GM23248 (cell line): ENCODE measurements around the gene FA2H. TPM values are rescaled to one million over a fixed set of nuclear protein-coding genes. Genes with fewer than 3 reads are reported as not detected.
A peak's percentile ranks its signal among the peaks of the same experiment; 100 is the strongest.
"Not testable (repeated sequence)": the region's sequence is repeated elsewhere in the genome, so short reads cannot be mapped to it uniquely, and the experiment has no call there.

Experiments
- DNase-seq: peaks from one replicate; pipeline ENCODE4 v3.0.0-alpha.2; 2015
- H2AFZ ChIP-seq: fragments of 200-600 bp; sonication (generic); 2 replicates; pipeline ENCODE4 v1.6.1; 2016; ENCODE audit warnings: antibody characterized with exemption
- H3F3A ChIP-seq: fragments of 200-600 bp; sonication (generic); 2 replicates; pipeline ENCODE4 v1.6.1; 2016; ENCODE audit warnings: mild to moderate bottlenecking, antibody characterized with exemption, mixed run types; ENCODE audit not compliant: insufficient read depth
- H3K27ac ChIP-seq: fragments of 200-600 bp; sonication (generic); 2 replicates; pipeline ENCODE4 v1.5.1; 2016; ENCODE audit warnings: mild to moderate bottlenecking
- H3K27me3 ChIP-seq: fragments of 200-600 bp; sonication (generic); replicated peaks from 2 replicates; pipeline ENCODE4 v1.6.1; 2016; ENCODE audit warnings: mild to moderate bottlenecking; ENCODE audit not compliant: insufficient read depth
- H3K36me3 ChIP-seq: fragments of 200-600 bp; sonication (generic); 2 replicates; pipeline ENCODE4 v1.6.1; 2016; ENCODE audit warnings: low read depth, mild to moderate bottlenecking
- H3K4me1 ChIP-seq: fragments of 200-600 bp; sonication (generic); 2 replicates; pipeline ENCODE4 v1.6.1; 2016; ENCODE audit warnings: mild to moderate bottlenecking; ENCODE audit not compliant: insufficient read depth
- H3K4me2 ChIP-seq: fragments of 200-600 bp; sonication (generic); one replicate; pipeline ENCODE4 v1.6.1; 2016; ENCODE audit warnings: mild to moderate bottlenecking; ENCODE audit not compliant: unreplicated experiment
- H3K4me3 ChIP-seq: fragments of 200-600 bp; sonication (generic); 2 replicates; pipeline ENCODE4 v1.5.1; 2016; ENCODE audit warnings: mild to moderate bottlenecking
- H3K79me2 ChIP-seq: fragments of 200-600 bp; sonication (generic); 2 replicates; pipeline ENCODE4 v1.6.1; 2016; ENCODE audit warnings: mild to moderate bottlenecking; ENCODE audit not compliant: insufficient read depth
- H3K9ac ChIP-seq: fragments of 200-600 bp; sonication (generic); 2 replicates; pipeline ENCODE4 v1.6.1; 2016; ENCODE audit warnings: mild to moderate bottlenecking
- H3K9me2 ChIP-seq: fragments of 200-600 bp; sonication (generic); 2 replicates; pipeline ENCODE4 v1.6.1; 2016; ENCODE audit warnings: mixed run types, mild to moderate bottlenecking, moderate library complexity; ENCODE audit not compliant: insufficient read depth
- H3K9me3 ChIP-seq: fragments of 200-600 bp; sonication (generic); one replicate; pipeline ENCODE4 v1.6.1; 2017; ENCODE audit warnings: low read depth
- H4K20me1 ChIP-seq: fragments of 200-600 bp; sonication (generic); 2 replicates; pipeline ENCODE4 v1.6.0; 2016; ENCODE audit not compliant: insufficient read depth
- EZH2 ChIP-seq: fragments of 200-600 bp; sonication (generic); IDR thresholded peaks from 2 replicates; pipeline ENCODE4 v1.6.1; 2018; ENCODE audit warnings: antibody characterized with exemption, mild to moderate bottlenecking; ENCODE audit not compliant: insufficient read depth, poor library complexity, severe bottlenecking
- EZH2phosphoT487 ChIP-seq: fragments of 200-600 bp; sonication (generic); IDR thresholded peaks from 2 replicates; pipeline ENCODE4 v1.6.1; 2018; ENCODE audit warnings: antibody characterized with exemption, moderate library complexity, mild to moderate bottlenecking, low read depth; ENCODE audit not compliant: insufficient read depth
- WGBS, 2 experiments: methylation state at CpG; one replicate each; pipeline ENCODE4 v1.1.6; 2015 to 2017; ENCODE audit warnings: low lambda C conversion rate in 2 of 2, low coverage in 1 of 2; ENCODE audit errors: missing lambda C conversion rate in 2 of 2; 5-methylcytosine and 5-hydroxymethylcytosine counted together
- in situ Hi-C: fragments of 300-500 bp; cut with MboI; formaldehyde crosslinking; loops from 2 replicates; pipeline ENCODE4 v1.15.0; 2020
- polyA plus RNA-seq: library from polyadenylated mRNA; unstranded; fragments of >200 nt; fragmentation: Nextera tagmentation; extraction: Ambion mirVana; gene quantifications from 2 replicates; pipeline ENCODE4 v1.2.1, GENCODE V29; 2016
- total RNA-seq: library from RNA; depleted of rRNA; stranded (reverse); fragments of >200 nt; shearing (Covaris generic); gene quantifications from 2 replicates; pipeline ENCODE4 v1.2.3, GENCODE V29; 2014

FA2H gene
- total and polyA plus RNA-seq, 2 experiments from 2014 or later: not detected

GRCh38 chr16:74767749-74768148, 6.9 kb downstream of the FA2H start:
- Histone ChIP-seq H3K9ac (no peak overlapping the region), H3K27me3 (peaks cover 26% of the 10 kb centered on the region), H3K4me2 (no peak overlapping the region), H3K9me2 (no peaks in the 10 kb centered on the region), H3K4me3 (no peak overlapping the region), H3K9me3 (no peaks in the 10 kb centered on the region), H3K27ac (no peak overlapping the region), H3K36me3 (no peaks in the 10 kb centered on the region), H3F3A (no peaks in the 10 kb centered on the region), H3K4me1 (no peaks in the 10 kb centered on the region), H3K79me2 (no peaks in the 10 kb centered on the region), H2AFZ (no peak overlapping the region), H4K20me1 (no peaks in the 10 kb centered on the region)
- TF ChIP-seq EZH2phosphoT487: no peak
- TF ChIP-seq EZH2: no peak
- no peak for DNase-seq
- in situ Hi-C loops: no loop called here
- WGBS, 2 experiments: 59 to 71% methylated on average over 7 of the region's 7 CpGs

- Histone ChIP-seq H3F3A (no peaks in the 10 kb centered on the region), H3K27me3 (peaks cover 15% of the 10 kb centered on the region; the same call in 1 of the 2 replicates), H2AFZ (no peak overlapping the region), H3K79me2 (no peaks in the 10 kb centered on the region), H3K9ac (no peak overlapping the region), H4K20me1 (no peaks in the 10 kb centered on the region), H3K4me1 (no peaks in the 10 kb centered on the region), H3K36me3 (no peaks in the 10 kb centered on the region), H3K4me3 (no peak overlapping the region), H3K27ac (no peak overlapping the region), H3K9me2 (no peaks in the 10 kb centered on the region), H3K4me2 (no peak overlapping the region), H3K9me3 (no peaks in the 10 kb centered on the region)
- in situ Hi-C loops: no loop called here
- WGBS, 2 experiments: 82 to 84% methylated on average over 7 of the region's 7 CpGs
- DNase-seq: no peak
- TF ChIP-seq EZH2: no peak
- TF ChIP-seq EZH2phosphoT487: no peak
Measured at GRCh38 chr16:74766729-74767128, 7.9 kb downstream of the FA2H start.

GRCh38 chr16:74764184-74764583, 10.4 kb downstream of the FA2H start:
- H3K9me2 ChIP-seq, H3K27ac ChIP-seq, H3K36me3 ChIP-seq, DNase-seq, H3K4me1 ChIP-seq, H3K4me2 ChIP-seq, H3K9ac ChIP-seq, H3K9me3 ChIP-seq, H3K79me2 ChIP-seq, H4K20me1 ChIP-seq, in situ Hi-C loops, H2AFZ ChIP-seq, H3K4me3 ChIP-seq, H3F3A ChIP-seq, H3K27me3 ChIP-seq: not testable (repeated sequence)
- whole genome bisulfite sequencing, 2 experiments: 9 to 12% methylated on average over 3 of the region's 3 CpGs

- Histone ChIP-seq H3K27me3 (peaks cover 8% of the 10 kb centered on the region; the same call in 1 of the 2 replicates), H3K4me1 (no peaks in the 10 kb centered on the region), H3F3A (no peaks in the 10 kb centered on the region), H3K9me2 (no peaks in the 10 kb centered on the region), H3K36me3 (no peaks in the 10 kb centered on the region), H4K20me1 (no peaks in the 10 kb centered on the region), H3K27ac (no peak overlapping the region), H2AFZ (no peak overlapping the region), H3K4me3 (no peak overlapping the region), H3K79me2 (no peaks in the 10 kb centered on the region), H3K9ac (no peak overlapping the region), H3K9me3 (no peaks in the 10 kb centered on the region), H3K4me2 (no peak overlapping the region)
- in situ Hi-C loops: no loop called here
- no peak for DNase-seq
- TF ChIP-seq EZH2 (no peak), EZH2phosphoT487 (no peak)
Measured at GRCh38 chr16:74761665-74762064, 13.0 kb downstream of the FA2H start.

GRCh38 chr16:74760007-74760767, 14.4 kb downstream of the FA2H start:
- no peaks in the 10 kb centered on the region for H3K9me2 ChIP-seq
- TF ChIP-seq EZH2phosphoT487 (no peak), EZH2 (no peak)
- H3K4me1 ChIP-seq: no peaks in the 10 kb centered on the region
- no peaks in the 10 kb centered on the region for H3K36me3 ChIP-seq
- no peaks in the 10 kb centered on the region for H3F3A ChIP-seq
- peaks cover 21% of the 10 kb centered on the region for H3K27me3 ChIP-seq
- in situ Hi-C loops: no loop called here
- WGBS, 2 experiments: 59 to 61% methylated on average over 11 of the region's 11 CpGs
- H3K27ac ChIP-seq: no peak overlapping the region
- H4K20me1 ChIP-seq: no peaks in the 10 kb centered on the region
- peak; percentile 39 for DNase-seq
- H3K9me3 ChIP-seq: no peaks in the 10 kb centered on the region
- H3K9ac ChIP-seq: no peak overlapping the region
- no peak overlapping the region for H3K4me2 ChIP-seq
- H3K79me2 ChIP-seq: no peaks in the 10 kb centered on the region
- H2AFZ ChIP-seq: no peak overlapping the region
- H3K4me3 ChIP-seq: no peak overlapping the region
